Caco-2 (cell line): ENCODE data around the gene SERTM1. TPM values are rescaled to one million over a fixed set of nuclear protein-coding genes. Genes with fewer than 3 reads are reported as not detected.

Experiments used
- BruUV-seq: library from RNA; stranded (reverse); fragments of 400-500 nt; replicated peaks from 2 replicates; lab custom pipeline; 2021; lab: Mats Ljungman, UMichigan
- CTCF ChIA-PET: fragments of 300-600 bp; sonication (Branson Sonifier 250); formaldehyde crosslinking; loops from one replicate; lab custom pipeline; 2022; ENCODE audit warnings: antibody characterized with exemption; lab: Charles Lee
- POLR2A ChIA-PET: fragments of 300-600 bp; sonication (Branson Sonifier 250); formaldehyde crosslinking; loops from one replicate; lab custom pipeline; 2022; ENCODE audit warnings: antibody characterized with exemption; lab: Charles Lee
- DNase-seq, 2 experiments: peaks; one replicate each; pipeline versions ENCODE4 v3.0.0 to v3.0.0-alpha.2; 2020 to 2022
- H3K27me3 ChIP-seq: replicated peaks from 2 replicates; pipeline ENCODE4 v1.6.0; 2011; ENCODE audit warnings: low read length; ENCODE audit not compliant: control insufficient read depth, insufficient read depth
- H3K36me3 ChIP-seq: 2 replicates; pipeline ENCODE4 v1.5.1; 2011; ENCODE audit warnings: low read length; ENCODE audit not compliant: control insufficient read depth, insufficient read depth
- H3K4me1 ChIP-seq: fragments of 250-450 bp; sonication (Bioruptor Pico); 2 replicates; pipeline ENCODE4 v1.5.1; 2020; ENCODE audit warnings: mild to moderate bottlenecking
- H3K4me3 ChIP-seq: 2 replicates; pipeline ENCODE4 v1.5.1; 2011; ENCODE audit warnings: low read depth, mild to moderate bottlenecking, control low read depth, low read length
- H3K9me3 ChIP-seq: fragments of 250-450 bp; sonication (Bioruptor Pico); 2 replicates; pipeline ENCODE4 v1.5.1; 2020; ENCODE audit warnings: mild to moderate bottlenecking, moderate library complexity
- H3K27ac Mint-ChIP-seq: one replicate; pipeline ENCODE4 v1.8.0; 2022; ENCODE audit warnings: mixed read lengths; ENCODE audit not compliant: unreplicated experiment
- H3K27me3 Mint-ChIP-seq: one replicate; pipeline ENCODE4 v1.8.0; 2022; ENCODE audit warnings: mixed read lengths; ENCODE audit not compliant: insufficient read depth, unreplicated experiment
- H3K36me3 Mint-ChIP-seq: one replicate; pipeline ENCODE4 v1.8.0; 2022; ENCODE audit warnings: mild to moderate bottlenecking, mixed read lengths; ENCODE audit not compliant: insufficient read depth, unreplicated experiment
- H3K4me1 Mint-ChIP-seq: one replicate; pipeline ENCODE4 v1.8.0; 2022; ENCODE audit warnings: low read depth, mixed read lengths; ENCODE audit not compliant: unreplicated experiment
- H3K4me3 Mint-ChIP-seq: one replicate; pipeline ENCODE4 v1.8.0; 2022; ENCODE audit warnings: mild to moderate bottlenecking, moderate library complexity, mixed read lengths; ENCODE audit not compliant: unreplicated experiment
- H3K9me3 Mint-ChIP-seq: one replicate; pipeline ENCODE4 v1.8.0; 2022; ENCODE audit warnings: mixed read lengths; ENCODE audit not compliant: unreplicated experiment
- CTCF ChIP-seq, 2 experiments: fragments of 200-600 bp in 1 of 2; IDR thresholded peaks; 1 replicate in 1 of 2; 2 replicates in 1 of 2; pipeline versions ENCODE4 v1.5.1 to v1.8.0; 2011 to 2022; ENCODE audit warnings: antibody characterized with exemption in 1 of 2, control low read depth in 1 of 2, inconsistent platforms in 1 of 2, low read depth in 1 of 2, low read length in 1 of 2, mild to moderate bottlenecking in 1 of 2, moderate library complexity in 1 of 2; ENCODE audit not compliant: insufficient read depth in 1 of 2, severe bottlenecking in 1 of 2, unreplicated experiment in 1 of 2
- intact Hi-C: fragments of 100-400 bp; cut with micrococcal nuclease; formaldehyde crosslinking; loops from one replicate; pipeline ENCODE4 v1.10.0; 2022; ENCODE audit not compliant: unreplicated experiment
- total RNA-seq: library from RNA; stranded (reverse); gene quantifications from 2 replicates; pipeline ENCODE4 v1.2.3, GENCODE V29; 2022

Gene SERTM1
- total RNA-seq, 1 experiment from 2014 or later, result not detected

- TF ChIP-seq CTCF (IDR thresholded peaks at IDR 0.05; ENCODE audit: insufficient read depth in 1 of 2, low read depth in 1 of 2, low read length in 1 of 2, severe bottlenecking in 1 of 2, unreplicated experiment in 1 of 2), result no peak
- Histone ChIP-seq H3K9me3 (no peaks in the 10 kb centered on the region), H3K4me3 (no peak overlapping the region), H3K4me1 (no peaks in the 10 kb centered on the region), H3K27me3 (no peaks in the 10 kb centered on the region), H3K36me3 (no peaks in the 10 kb centered on the region)
- no peaks in the 10 kb centered on the region for H3K9me3 Mint-ChIP-seq
- ChIA-PET CTCF (no interaction called here), POLR2A (no interaction called here)
- no peak overlapping the region for H3K4me3 Mint-ChIP-seq
- intact Hi-C loops, result no loop called here
- peaks cover 3% of the 10 kb centered on the region for H3K27me3 Mint-ChIP-seq
- no peak overlapping the region for H3K27ac Mint-ChIP-seq
- peaks cover 14% of the 10 kb centered on the region for H3K4me1 Mint-ChIP-seq
- no TSS peak for BruUV-seq
- no peak for DNase-seq
- H3K36me3 Mint-ChIP-seq, result no peaks in the 10 kb centered on the region
Observed at GRCh38 chr13:36685927-36686326, 12.1 kb downstream of the SERTM1 start.

DNA sequence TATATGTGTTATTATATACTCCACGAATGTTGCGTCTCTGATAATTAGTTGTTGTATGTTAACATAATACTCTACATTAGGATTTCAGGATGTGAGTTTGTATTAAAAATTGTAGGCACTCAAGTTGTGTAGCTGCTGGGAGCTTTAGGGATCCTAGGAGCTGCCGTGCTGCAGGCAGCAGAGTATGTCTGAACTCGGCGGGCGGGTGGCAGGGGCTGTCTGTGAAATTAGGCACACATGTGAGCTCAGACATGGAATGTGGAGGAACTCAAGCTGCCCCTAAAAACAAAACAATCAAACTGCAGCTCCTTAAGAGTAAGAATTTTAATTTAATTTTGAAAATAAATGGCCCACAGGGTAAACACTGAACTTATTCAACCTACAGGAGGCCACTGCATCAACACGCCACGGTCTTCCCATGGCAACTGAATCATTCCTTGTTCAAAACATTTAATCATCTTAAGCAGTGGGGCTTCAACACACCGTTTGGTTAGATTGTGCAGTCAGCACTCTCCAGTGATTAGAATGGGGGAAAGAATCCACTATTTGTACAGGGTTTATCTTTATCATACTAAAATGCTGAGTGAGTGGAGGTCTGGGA, 22.7 kb downstream of the SERTM1 start:
- CTCF ChIA-PET, result no interaction called here
- DNase-seq, result no peak
- intact Hi-C loops, result no loop called here
- Mint-ChIP-seq H3K27ac (no peak overlapping the region), H3K36me3 (no peaks in the 10 kb centered on the region), H3K27me3 (peaks cover 31% of the 10 kb centered on the region), H3K9me3 (no peaks in the 10 kb centered on the region), H3K4me3 (no peak overlapping the region), H3K4me1 (no peaks in the 10 kb centered on the region)
- Histone ChIP-seq H3K4me1 (no peaks in the 10 kb centered on the region), H3K4me3 (no peak overlapping the region), H3K36me3 (no peaks in the 10 kb centered on the region), H3K9me3 (0 out of 2 replicates have a peak, but pooled peaks cover 2% of the 10 kb centered on the region), H3K27me3 (peaks cover 1% of the 10 kb centered on the region; the same call in 1 of the 2 replicates)
- POLR2A ChIA-PET, result no interaction called here
- BruUV-seq, result no TSS peak
- TF ChIP-seq CTCF (IDR thresholded peaks at IDR 0.05; ENCODE audit: insufficient read depth in 1 of 2, low read depth in 1 of 2, low read length in 1 of 2, severe bottlenecking in 1 of 2, unreplicated experiment in 1 of 2), result no peak

DNA sequence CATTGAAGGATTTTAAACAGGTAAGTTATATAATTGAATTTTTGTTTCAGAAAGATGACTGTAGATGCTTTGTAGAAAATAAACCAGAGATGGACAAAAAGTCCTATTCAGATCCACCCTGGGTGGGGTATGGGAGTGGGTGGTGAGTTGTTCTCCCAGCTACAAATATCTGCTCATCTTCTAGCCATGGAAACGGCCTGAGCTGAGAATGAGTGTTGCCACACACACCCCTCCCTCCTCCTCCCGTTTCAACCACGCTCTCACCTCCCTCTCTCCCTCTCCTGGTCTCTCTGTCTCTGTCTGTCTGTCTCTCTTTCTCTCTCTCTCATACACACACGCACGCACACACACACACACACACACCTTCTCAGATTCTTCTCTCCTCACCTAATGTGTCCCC, 26.4 kb downstream of the SERTM1 start:
- no peaks in the 10 kb centered on the region for H3K9me3 Mint-ChIP-seq
- ChIA-PET POLR2A (no interaction called here), CTCF (no interaction called here)
- Histone ChIP-seq H3K4me3 (no peak overlapping the region), H3K36me3 (no peaks in the 10 kb centered on the region), H3K9me3 (0 out of 2 replicates have a peak, but pooled peaks cover 2% of the 10 kb centered on the region), H3K4me1 (no peaks in the 10 kb centered on the region), H3K27me3 (peaks cover 1% of the 10 kb centered on the region; the same call in 1 of the 2 replicates)
- no peak overlapping the region for H3K27ac Mint-ChIP-seq
- no peaks in the 10 kb centered on the region for H3K4me1 Mint-ChIP-seq
- intact Hi-C loops, result no loop called here
- DNase-seq, result no peak
- TF ChIP-seq CTCF (IDR thresholded peaks at IDR 0.05; ENCODE audit: insufficient read depth in 1 of 2, low read depth in 1 of 2, low read length in 1 of 2, severe bottlenecking in 1 of 2, unreplicated experiment in 1 of 2), result no peak
- no peaks in the 10 kb centered on the region for H3K36me3 Mint-ChIP-seq
- no peak overlapping the region for H3K4me3 Mint-ChIP-seq
- BruUV-seq, result no TSS peak
- peaks cover 20% of the 10 kb centered on the region for H3K27me3 Mint-ChIP-seq
